Activated T-helper 17 cell treated with anti-CD3 and anti-CD28 coated beads, Interleukin-2, amount 50 U/mL, for 72 hours (primary cell): ENCODE measurements around the gene BPIFB1. TPM values are rescaled to one million over a fixed set of nuclear protein-coding genes. Genes with fewer than 3 reads are reported as not detected.

Experiments used
- ATAC-seq: fragments of 150-1000 bp; cut with Tn5 transposase; replicated peaks from 2 replicates; pipeline ENCODE4 v1.10.0; 2021; ENCODE audit warnings: mild to moderate bottlenecking, moderate library complexity
- H3K27ac Mint-ChIP-seq: one replicate; pipeline ENCODE4 v1.8.0; 2022; ENCODE audit warnings: mixed read lengths
- H3K27me3 Mint-ChIP-seq: one replicate; pipeline ENCODE4 v1.8.0; 2022; ENCODE audit warnings: mixed read lengths
- H3K36me3 Mint-ChIP-seq: one replicate; pipeline ENCODE4 v1.8.0; 2022; ENCODE audit warnings: low read depth, mild to moderate bottlenecking, mixed read lengths
- H3K4me1 Mint-ChIP-seq: one replicate; pipeline ENCODE4 v1.8.0; 2022; ENCODE audit warnings: mixed read lengths
- H3K4me3 Mint-ChIP-seq: one replicate; pipeline ENCODE4 v1.8.0; 2022; ENCODE audit warnings: mild to moderate bottlenecking, mixed read lengths
- H3K9me3 Mint-ChIP-seq: one replicate; pipeline ENCODE4 v1.8.0; 2022; ENCODE audit warnings: mixed read lengths
- total RNA-seq, 2 donors: library from RNA; stranded (reverse); gene quantifications; one replicate each; pipeline ENCODE4 v1.2.3, GENCODE V29; 2022

BPIFB1 gene
- total RNA-seq, 2 donors from 2014 or later: not detected

DNA sequence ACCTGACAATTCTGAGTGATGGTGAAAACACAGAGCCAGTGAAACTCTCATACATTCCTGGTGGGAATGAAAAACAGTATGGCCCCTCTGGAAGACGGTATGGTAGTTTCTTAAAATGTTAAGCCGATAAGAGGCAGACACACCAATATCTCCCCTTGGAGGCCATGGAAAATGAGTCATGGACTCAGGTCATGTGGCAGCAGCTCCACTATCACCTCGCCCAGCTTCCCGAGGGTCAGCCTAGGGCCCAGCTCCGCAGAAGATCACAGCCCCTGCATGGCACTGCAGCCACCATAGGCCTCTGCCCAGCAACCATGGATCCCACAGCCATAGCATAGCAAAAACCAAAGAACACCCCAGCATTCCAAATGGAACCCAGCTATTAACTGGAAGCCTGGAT, 25.8 kb upstream of the BPIFB1 start:
- Mint-ChIP-seq H3K4me1 (no peaks in the 10 kb centered on the region), H3K27ac (no peak overlapping the region), H3K27me3 (peaks cover 23% of the 10 kb centered on the region), H3K9me3 (no peaks in the 10 kb centered on the region), H3K4me3 (no peak overlapping the region), H3K36me3 (no peaks in the 10 kb centered on the region)
- no peak for ATAC-seq

DNA sequence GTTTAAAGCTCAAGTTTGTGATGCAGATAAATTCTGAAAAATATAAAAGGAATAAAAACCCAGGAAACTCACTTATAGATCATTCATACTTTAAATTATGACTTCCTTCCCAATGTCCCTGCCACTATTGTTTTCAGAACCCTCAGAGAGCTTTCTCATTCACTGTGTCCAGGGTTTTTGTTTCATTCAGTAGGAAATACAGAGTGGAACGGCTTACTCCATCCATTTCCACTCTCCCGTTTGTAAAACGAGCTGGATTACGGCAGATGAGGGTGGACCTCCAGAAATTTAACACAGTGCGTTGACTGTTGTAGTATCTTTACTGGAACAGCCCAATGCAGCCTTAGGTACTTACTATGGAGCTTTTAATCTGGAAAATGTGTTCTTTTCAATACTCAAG, 23.6 kb upstream of the BPIFB1 start:
- Mint-ChIP-seq H3K4me1 (no peaks in the 10 kb centered on the region), H3K9me3 (no peaks in the 10 kb centered on the region), H3K36me3 (no peaks in the 10 kb centered on the region), H3K4me3 (no peak overlapping the region), H3K27me3 (peaks cover 26% of the 10 kb centered on the region), H3K27ac (no peak overlapping the region)
- ATAC-seq: no peak

DNA sequence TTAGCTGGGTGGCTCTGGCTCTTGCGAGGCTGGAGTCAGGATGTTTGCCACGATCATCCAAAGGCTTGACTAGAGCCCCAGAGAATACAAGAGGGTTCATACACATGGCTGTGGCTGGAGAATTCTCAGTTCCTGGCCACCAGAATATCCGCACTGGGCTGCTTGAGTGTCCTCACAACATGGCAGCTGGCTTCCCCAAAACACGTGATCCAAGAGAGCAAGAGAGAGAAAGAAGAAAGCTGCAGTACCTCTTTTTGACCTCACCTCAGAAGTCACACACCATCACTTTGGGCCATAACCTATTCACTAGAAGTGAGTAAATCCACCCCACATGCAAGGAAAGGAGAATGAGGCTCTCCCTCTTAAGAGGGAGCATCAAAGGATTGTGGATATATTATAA, 21.5 kb upstream of the BPIFB1 start:
- ATAC-seq: no peak
- H3K27me3 Mint-ChIP-seq: peaks cover 27% of the 10 kb centered on the region
- no peaks in the 10 kb centered on the region for H3K4me1 Mint-ChIP-seq

DNA sequence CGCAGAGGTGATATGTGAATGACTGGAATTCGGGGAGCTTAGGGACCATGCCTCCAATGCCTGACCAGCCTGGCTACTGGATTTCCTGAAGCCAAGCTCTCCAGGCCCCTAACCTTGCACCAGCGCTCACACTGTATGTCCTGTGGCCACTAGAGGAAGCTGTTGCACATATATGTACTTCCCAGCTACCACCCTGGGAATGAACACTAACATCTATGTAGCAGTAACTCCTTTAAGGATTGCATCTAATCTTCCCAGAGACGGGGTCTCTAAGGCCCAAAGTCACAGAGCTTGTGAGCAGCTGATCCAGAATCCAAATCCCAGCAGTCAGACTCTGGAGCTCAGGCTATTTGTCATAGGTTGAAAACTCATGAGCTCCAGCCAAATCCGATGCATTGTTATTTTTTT, 20.4 kb upstream of the BPIFB1 start:
- peak; percentile 38 for ATAC-seq
- H3K27ac Mint-ChIP-seq: no peak overlapping the region
- no peaks in the 10 kb centered on the region for H3K9me3 Mint-ChIP-seq
- H3K27me3 Mint-ChIP-seq: peaks cover 29% of the 10 kb centered on the region
- H3K36me3 Mint-ChIP-seq: no peaks in the 10 kb centered on the region
- H3K4me3 Mint-ChIP-seq: no peak overlapping the region
- no peaks in the 10 kb centered on the region for H3K4me1 Mint-ChIP-seq

More for the DNA sequence above, 21.5 kb upstream of the BPIFB1 start:
- Mint-ChIP-seq H3K36me3 (no peaks in the 10 kb centered on the region), H3K4me3 (no peak overlapping the region), H3K27ac (no peak overlapping the region), H3K9me3 (no peaks in the 10 kb centered on the region)

DNA sequence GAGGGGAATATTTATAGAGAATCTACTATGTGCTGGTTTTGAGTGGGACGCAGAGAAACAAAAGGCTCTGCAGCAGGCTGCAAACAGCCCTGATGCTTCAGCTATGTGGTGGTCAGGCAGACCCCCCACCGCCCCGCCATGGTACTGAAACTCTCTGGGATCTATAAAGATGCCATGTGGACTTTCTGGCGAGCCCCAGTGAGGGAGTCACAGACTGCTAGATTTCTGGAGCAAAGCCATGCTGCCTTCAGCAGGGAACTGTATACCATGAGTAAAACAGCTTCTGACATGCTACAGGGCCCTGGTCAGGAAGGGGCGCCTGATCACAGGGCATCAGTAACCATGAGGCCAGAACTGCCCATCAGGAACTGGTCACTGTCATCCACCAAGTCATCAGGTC, 19.2 kb upstream of the BPIFB1 start:
- H3K27ac Mint-ChIP-seq: no peak overlapping the region

DNA sequence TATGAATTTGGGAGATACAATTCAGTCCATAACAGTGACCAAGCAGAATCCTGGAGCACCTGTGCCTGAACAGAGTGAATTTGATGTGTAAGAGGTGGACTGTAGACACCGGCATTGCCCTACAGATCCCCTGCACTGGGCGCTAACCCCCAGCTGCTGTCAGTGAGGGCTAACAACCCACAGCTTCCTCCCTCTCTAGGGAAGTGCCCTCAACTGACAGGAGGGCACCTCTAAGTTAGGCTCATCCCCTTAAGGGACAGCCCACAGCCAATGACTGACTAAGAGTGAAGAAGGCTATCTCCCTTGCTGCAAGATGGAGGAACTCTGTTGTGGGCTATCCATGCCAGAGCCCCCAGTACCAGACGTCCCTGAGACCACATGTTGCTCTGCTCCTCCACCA, 15.3 kb upstream of the BPIFB1 start:
- no peak for ATAC-seq
- no peaks in the 10 kb centered on the region for H3K9me3 Mint-ChIP-seq
- H3K36me3 Mint-ChIP-seq: no peaks in the 10 kb centered on the region
- no peak overlapping the region for H3K27ac Mint-ChIP-seq
- peaks cover 22% of the 10 kb centered on the region for H3K27me3 Mint-ChIP-seq
- H3K4me3 Mint-ChIP-seq: no peak overlapping the region
- H3K4me1 Mint-ChIP-seq: no peaks in the 10 kb centered on the region

More for the DNA sequence above, 19.2 kb upstream of the BPIFB1 start:
- Mint-ChIP-seq H3K36me3 (no peaks in the 10 kb centered on the region), H3K4me3 (no peak overlapping the region), H3K4me1 (no peaks in the 10 kb centered on the region), H3K9me3 (no peaks in the 10 kb centered on the region), H3K27me3 (peaks cover 34% of the 10 kb centered on the region)
- no peak for ATAC-seq

DNA sequence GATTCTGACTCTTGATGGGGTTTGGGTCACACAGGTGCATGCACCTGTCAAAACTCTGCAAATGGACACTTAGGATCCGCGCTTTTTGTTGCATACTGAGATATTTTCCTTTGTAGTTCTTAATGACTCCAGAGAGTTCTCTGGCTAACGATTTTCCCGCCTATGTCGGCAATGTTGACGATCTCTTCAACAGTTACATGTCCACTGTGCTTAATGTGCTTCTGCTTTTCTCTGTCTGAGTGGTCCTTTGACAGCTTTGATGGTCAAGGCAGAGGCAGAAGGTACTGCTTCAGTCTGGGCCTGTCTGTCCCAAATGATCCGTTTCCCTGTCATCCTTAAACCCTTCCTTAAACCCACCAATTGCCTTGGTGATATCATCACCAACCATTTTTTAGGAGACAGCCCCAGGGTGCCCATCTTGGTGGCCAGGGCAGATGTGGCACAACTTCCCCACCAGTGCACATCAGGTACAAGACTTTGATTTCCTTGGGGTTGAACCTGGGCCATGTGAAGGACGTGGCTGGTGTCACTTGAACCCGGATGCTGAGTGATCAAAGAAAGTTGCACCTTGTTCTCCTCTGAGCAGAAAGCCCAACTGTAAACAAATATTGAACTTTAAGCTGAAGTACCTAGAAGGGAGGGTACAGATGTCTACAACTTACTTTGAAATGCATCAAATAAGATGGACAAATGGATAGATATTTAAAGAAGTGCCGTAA, 10.7 kb upstream of the BPIFB1 start:
- no peaks in the 10 kb centered on the region for H3K36me3 Mint-ChIP-seq
- no peak overlapping the region for H3K27ac Mint-ChIP-seq
- H3K27me3 Mint-ChIP-seq: peaks cover 16% of the 10 kb centered on the region
- no peak for ATAC-seq
- no peaks in the 10 kb centered on the region for H3K9me3 Mint-ChIP-seq
- H3K4me3 Mint-ChIP-seq: no peak overlapping the region
- peaks cover 5% of the 10 kb centered on the region for H3K4me1 Mint-ChIP-seq

DNA sequence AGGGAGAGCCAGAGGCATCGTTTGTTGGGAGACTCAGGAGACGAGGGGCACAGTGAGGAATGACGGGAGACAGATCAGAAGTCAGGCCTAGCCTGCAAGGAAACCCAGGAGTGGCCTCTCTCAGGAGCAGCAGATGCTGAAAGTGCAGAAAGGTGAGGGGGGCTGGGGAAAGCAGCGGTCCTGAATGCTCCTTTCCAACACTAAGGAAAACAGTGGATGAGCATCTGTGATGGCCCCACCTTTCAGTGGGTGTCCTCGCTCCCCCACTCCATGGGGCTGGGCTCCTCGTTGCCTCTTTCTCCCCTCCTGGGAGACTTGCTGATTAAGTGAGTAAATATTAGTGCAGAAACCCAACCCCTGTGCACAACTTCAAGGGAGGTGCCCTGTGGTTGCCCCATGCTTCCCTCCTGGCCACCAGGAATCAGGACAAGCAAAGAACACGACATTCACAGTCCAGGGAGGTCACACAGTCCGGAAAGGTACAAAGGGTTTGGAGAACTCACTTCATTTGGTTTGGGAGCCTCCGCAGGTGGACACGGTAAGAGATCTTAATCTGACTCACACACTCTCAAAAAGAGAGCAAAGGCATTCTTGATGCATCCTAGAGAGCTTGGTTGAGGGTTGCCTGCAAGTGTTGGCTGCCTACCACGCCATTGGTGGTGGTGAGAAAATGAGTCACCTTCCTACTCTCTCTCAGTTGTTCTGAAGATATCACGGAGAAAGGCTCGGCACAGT, 9.7 kb upstream of the BPIFB1 start:
- no peaks in the 10 kb centered on the region for H3K9me3 Mint-ChIP-seq
- H3K27ac Mint-ChIP-seq: no peak overlapping the region
- no peak overlapping the region for H3K4me3 Mint-ChIP-seq
- no peaks in the 10 kb centered on the region for H3K36me3 Mint-ChIP-seq
- peak; percentile 97 for ATAC-seq
- H3K27me3 Mint-ChIP-seq: peaks cover 15% of the 10 kb centered on the region
- peaks cover 5% of the 10 kb centered on the region for H3K4me1 Mint-ChIP-seq

DNA sequence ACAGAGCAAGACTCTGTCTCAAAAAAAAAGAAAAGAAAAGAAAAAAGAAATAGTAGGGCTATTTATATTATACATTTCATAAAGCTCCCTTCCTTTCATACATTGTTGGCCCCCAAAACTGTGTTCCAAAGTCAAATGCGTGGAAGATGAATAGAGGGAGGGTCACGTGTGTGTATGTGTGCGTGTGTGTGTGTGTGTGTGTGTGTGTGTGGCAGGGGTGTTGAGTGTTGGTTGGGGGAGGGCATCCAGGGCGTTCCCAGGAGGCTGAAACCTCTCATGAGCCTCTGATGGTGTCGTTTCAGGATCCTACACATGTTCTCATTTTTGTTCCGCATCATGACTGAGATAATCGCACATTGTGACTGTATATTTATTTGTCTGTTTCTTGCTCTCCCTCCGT, 7.8 kb upstream of the BPIFB1 start:
- H3K4me1 Mint-ChIP-seq: peaks cover 5% of the 10 kb centered on the region
- no peak for ATAC-seq

DNA sequence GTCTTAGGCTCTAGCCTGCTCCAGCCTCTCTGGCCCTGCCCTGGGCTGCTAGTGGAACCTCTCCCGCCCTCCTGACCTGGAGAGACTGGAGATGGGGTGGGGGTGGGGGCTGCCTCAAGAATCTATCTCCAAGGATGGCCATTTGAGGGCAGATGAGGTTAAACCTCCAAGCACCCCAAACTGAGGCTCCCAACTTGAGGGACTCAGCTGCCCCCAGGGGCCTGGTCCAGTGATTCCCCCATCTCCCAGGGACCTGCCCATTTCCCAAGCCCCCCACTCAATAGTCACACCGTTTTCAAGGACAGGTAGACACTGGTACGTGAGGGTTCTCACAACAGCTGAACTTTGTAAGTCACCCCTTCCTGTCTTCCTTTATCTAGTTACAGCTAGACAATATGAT, 7.1 kb upstream of the BPIFB1 start:
- no peak overlapping the region for H3K27ac Mint-ChIP-seq
- no peak for ATAC-seq
- H3K4me1 Mint-ChIP-seq: peaks cover 5% of the 10 kb centered on the region
- H3K36me3 Mint-ChIP-seq: no peaks in the 10 kb centered on the region
- H3K9me3 Mint-ChIP-seq: no peaks in the 10 kb centered on the region
- peaks cover 11% of the 10 kb centered on the region for H3K27me3 Mint-ChIP-seq
- H3K4me3 Mint-ChIP-seq: no peak overlapping the region

More for the DNA sequence above, 7.8 kb upstream of the BPIFB1 start:
- Mint-ChIP-seq H3K27me3 (peaks cover 12% of the 10 kb centered on the region), H3K36me3 (no peaks in the 10 kb centered on the region), H3K9me3 (no peaks in the 10 kb centered on the region), H3K4me3 (no peak overlapping the region), H3K27ac (no peak overlapping the region)

DNA sequence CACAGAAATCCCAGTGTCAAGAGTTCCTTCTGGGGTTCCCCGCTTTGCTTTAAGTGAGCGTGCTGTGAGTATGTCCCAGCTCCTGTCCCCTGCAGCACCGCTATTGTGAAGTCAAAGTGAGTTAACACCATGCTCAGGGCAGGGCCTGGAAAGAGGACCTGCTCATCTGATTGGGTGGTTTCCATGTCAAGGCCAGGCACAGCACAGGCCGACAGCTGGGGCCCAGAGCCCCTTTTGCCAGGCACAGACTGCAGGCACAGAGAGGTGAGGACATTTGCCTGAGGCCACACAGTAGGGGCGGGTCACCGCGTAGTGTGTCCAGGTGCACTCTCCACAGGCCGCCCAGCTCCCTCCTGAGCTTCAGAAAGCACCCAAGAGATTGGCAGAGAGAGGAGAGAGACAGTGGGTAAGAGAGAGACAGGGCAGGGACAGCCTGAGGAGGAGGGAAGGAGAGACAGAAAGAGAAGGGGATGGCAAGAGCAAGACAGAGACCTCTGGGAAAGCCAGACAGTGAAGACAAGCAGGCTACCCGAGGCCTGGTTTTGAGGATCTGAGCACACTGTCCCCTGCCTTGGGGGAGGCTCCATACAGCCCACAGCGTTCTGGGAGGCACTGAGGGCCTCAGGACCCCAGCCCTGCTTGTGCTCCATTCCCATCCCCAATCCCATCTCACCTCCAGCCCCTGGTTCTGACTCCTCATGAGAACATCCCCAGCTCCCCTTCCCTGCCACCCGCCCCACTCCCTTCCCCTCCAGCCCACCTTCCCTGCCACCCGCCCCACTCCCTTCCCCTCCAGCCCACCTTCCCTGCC, 6.5 kb upstream of the BPIFB1 start:
- ATAC-seq: no peak
- Mint-ChIP-seq H3K27ac (no peak overlapping the region), H3K9me3 (no peaks in the 10 kb centered on the region), H3K27me3 (peaks cover 11% of the 10 kb centered on the region), H3K4me3 (no peak overlapping the region), H3K36me3 (no peaks in the 10 kb centered on the region), H3K4me1 (peaks cover 5% of the 10 kb centered on the region)

DNA sequence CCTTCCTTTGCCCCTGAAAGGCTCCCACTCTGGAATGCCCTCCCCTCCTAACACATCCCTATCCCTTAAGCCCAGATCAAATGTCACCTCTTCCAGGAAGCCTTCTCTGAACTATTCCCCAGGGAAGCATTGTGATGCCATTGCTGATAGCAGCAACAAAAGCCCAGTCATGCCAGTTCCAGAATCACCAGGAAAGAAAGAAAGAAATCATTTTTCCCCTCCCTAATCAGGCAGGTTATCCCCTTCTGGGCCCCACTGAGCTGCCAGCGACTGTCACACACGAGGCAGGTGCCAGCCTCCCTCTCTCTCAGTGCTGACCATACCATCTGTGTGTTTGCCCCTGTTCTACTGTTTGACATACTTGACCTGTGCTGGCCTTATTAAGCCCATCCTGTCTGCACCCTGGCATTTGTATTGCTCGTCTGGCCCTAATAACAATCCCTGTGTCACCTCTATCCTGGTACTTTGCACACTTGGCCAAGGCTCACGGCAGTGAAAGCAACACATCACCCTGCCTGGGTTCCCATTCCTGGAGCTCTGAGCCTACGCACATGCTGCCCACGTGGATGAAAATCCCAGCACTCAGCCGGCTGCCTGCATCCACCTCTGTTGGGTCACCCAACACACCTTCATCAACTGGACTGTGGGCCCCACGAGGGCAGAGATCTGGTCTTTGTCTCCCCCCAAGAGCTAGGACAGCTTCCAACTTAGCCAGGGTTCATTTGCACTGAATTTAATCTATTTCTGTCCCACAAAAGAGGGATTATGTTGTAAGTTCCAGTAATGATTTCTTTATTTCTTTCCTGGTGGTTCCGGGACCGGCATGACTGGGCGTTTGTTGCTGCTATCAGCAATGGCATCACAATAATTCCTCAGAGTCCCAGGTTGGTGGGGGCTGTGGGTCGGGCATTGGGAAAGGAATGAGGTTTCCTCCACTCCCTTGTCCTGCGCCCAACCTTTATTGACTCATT, 5.3 kb upstream of the BPIFB1 start:
- Mint-ChIP-seq H3K27me3 (peaks cover 11% of the 10 kb centered on the region), H3K4me3 (no peak overlapping the region), H3K9me3 (no peaks in the 10 kb centered on the region), H3K27ac (no peak overlapping the region), H3K36me3 (no peaks in the 10 kb centered on the region), H3K4me1 (peaks cover 5% of the 10 kb centered on the region)
- ATAC-seq: no peak

DNA sequence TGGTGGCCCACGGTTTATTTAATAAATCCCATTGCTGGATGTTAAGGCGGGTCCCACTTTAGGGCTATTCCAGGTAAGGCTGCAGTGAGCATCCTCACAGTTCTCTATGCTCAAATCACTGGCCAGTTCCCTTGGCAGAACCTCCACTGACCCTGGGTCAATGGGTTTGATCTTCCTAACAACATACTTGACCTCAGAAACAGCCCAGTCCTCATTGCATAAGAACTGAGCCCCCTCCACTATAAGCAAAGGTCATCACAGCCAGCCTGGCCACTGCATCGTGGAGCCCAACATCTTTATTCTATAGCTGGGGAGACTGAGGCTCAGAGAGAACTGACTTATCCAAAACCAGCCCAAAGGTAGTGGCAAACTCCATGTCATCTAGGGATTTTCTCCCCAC, 4.3 kb upstream of the BPIFB1 start:
- H3K36me3 Mint-ChIP-seq: no peaks in the 10 kb centered on the region
- peaks cover 1% of the 10 kb centered on the region for H3K4me1 Mint-ChIP-seq
- H3K27ac Mint-ChIP-seq: no peak overlapping the region
- no peaks in the 10 kb centered on the region for H3K9me3 Mint-ChIP-seq
- H3K27me3 Mint-ChIP-seq: peaks cover 14% of the 10 kb centered on the region
- no peak for ATAC-seq
- no peak overlapping the region for H3K4me3 Mint-ChIP-seq
